NCI-H1092 treated with DMSO at 0.1 percent for 48 hours (cell line): ENCODE measurements around the gene TDRD9.
A peak's percentile ranks its signal among the peaks of the same experiment; 100 is the strongest.
"Not testable (repeated sequence)": the region's sequence is repeated elsewhere in the genome, so short reads cannot be mapped to it uniquely, and the experiment has no call there.

Experiments
- DNase-seq: peaks from one replicate; lab custom pipeline; 2025; lab: John Stamatoyannopoulos, UW

The TDRD9 gene

DNA sequence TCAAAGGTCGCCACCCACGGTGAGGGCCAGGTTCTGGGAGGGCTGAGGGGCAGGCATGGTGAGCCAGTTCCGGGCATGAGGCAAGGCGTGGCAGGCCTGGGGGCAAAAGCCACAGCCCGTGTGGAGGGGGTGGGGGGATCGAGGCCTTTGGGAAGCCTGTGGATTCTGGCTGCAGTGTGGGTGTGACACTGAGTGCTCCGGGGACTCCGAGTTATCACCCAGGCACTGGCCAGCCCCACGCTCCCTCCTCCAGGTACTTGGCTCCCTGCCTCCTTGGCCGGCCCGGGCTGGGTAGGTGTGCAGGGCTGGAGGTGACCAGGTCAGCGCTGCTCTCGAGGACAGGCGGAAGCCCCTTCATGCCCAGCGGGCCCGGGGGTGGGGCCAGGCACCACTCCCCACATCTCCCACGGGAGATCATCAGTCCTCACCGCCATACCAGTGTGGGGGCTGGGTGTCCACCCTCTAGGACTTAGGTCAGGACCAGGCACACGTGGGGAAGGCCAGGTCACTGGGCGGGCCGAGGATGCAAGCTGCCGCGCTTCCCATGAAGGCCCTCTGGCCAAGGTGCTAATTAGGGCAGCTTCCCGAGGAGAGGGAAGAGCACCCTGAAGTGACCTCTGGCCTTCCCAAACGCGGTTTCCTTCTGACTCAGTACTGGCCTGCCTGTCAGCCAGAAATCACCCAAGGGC, 34.1 kb upstream of the TDRD9 start:
- no peak for DNase-seq

- DNase-seq = no peak
These were observed 33.6 kb upstream of the TDRD9 start for GRCh38 chr14:103894723-103895059.

DNA sequence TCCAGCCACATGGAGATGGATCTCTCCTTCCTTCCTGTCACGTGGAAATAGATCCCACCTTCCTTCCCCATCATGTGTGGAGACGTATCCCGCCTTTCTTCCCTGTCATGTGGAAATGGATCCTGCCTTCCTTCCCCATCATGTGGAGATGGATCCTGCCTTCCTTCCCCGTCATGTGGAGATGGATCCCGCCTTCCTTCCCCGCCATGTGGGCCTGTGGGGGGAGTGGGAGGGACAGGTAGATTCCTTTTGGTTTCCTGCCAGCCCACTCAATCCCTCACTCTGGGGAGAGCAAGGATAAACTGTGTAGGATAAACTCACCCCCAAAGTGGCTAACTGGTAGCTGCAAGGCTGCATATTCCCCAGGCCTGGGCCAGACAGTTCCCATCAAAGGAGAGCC, 31.7 kb upstream of the TDRD9 start:
- DNase-seq = no peak

DNA sequence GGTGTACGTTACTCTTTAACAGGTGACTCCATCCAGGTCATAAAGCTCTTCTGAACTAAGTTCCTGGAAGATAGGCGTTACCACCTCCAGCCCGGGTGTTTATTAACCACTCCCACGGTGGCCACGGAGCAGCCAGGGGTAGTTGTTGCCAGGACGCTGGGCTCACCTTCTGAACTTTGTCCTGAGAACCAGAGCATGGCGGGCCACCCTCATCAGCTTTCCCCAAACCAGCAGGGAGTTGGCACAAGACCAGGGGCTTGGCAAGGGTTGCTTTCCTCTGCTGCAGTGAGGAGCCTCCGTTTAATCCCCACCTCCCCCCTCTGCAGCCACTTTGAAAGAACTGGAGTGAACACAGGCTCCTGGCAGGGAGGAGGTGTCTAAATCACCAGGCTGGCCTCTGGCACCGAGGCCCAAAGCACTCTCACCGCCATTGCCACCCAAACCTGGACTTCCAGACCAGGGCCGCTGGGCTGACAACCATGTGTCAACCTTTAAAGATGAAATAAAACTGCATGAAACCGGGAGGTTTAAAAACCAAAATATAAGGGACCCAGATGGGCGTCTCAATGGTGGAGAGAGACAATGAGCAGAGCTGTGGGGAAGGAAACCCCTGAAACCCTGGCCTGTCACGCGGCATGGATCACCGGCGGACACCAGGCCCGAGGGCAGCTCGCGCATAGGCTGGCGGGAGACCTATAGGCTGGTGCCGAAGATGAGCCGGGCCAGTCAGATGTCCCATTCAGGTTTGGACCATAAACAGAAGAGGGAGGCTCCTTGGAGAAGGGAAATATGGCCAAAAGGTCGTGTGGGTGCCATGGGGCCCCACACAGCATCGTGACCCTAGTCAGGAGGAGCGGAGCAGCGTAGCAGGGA, 30.9 kb upstream of the TDRD9 start:
- peak; percentile 45 for DNase-seq

GRCh38 chr14:103898204-103898603, 30.1 kb upstream of the TDRD9 start:
- no peak for DNase-seq

DNA sequence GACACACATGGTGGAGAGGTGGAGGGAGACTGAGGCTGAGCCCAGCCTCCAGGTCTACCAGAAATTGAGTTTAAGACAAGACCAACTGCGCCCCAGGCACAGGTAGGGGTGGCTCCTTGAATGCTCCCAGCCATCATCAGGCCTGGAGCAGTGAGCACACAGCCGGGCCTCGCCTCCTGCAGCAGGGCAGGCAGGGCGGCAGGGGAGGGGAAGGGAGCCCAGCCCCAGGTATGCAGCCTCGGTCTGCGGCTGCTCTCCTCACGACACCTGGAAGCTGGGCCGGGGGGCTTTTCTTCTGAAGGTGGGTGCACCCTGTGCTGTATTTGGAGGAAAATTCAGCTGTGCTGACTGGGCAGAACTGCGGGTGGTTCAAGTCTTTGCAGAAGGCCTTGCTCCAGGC, 29.5 kb upstream of the TDRD9 start:
- no peak for DNase-seq

- DNase-seq = no peak
These were observed 28.9 kb upstream of the TDRD9 start for GRCh38 chr14:103899316-103899715.

- DNase-seq = no peak
These were observed 28.4 kb upstream of the TDRD9 start for GRCh38 chr14:103899833-103900232.

DNA sequence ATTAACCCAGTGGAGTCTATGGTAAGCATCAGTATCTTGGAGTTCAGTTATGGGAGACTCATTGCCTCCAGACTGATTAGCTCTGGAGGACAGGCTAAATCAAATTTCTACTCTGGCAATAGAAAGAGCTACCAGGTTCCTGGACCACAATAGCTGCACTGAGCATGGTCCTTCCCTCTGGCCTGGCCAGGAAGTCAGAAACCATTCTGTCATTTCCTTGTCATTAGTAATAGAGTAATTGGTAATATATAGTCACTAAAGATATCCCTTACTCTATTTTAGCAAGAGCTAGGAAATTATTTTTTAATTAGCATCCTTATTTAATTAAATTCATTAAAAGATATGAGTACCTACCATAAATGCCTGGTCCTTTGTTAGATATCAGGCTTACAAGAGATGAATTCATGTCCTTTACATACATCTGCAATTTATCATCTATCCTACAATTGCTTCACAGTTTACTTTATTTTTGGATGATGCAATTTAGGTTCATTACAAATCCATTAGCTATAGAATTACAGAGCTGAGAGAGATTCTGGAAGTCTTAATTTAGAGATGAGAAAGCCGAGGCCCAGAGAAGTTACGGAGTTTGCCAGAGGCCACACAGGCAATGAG, 23.7 kb upstream of the TDRD9 start:
- DNase-seq = no peak

- no peak for DNase-seq
These were observed 22.3 kb upstream of the TDRD9 start for GRCh38 chr14:103905842-103906456.

GRCh38 chr14:103908580-103908979, 19.7 kb upstream of the TDRD9 start:
- no peak for DNase-seq

DNA sequence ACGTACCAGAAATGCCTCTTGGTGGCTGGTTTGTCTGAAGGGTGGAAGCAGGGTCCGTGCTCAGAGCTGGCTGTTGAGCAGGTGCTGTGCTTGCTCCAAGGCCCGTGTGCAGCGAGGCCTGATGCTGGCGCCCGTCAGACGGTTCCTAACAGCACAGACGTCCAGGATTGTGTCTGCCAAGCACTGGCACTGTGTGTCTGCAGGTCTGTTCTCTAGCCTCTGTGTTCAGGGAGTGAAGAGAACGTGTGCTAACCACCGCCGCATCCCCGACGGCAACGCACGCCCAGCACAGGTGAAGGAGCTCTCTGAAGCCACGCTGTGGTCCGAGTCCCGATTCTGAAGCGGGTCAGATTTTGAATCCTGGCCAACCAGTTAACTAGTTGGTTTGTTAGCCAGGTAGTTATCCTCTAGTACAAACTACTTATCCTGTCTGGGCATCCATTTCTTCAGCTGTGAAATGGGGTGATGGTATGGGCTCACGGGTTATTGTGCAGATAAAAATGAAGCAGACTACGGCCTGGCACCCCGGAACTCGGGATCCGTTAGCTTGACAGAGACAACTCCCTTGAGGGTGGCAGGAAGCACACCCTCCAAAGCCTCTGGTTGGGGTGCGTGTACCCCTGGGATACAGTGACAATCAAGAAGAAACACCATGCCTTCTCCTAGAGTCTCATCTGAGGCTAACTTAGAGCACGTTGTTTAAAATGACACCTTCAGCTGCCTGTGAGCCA, 18.6 kb upstream of the TDRD9 start:
- DNase-seq = no peak

GRCh38 chr14:103910262-103910935, 17.9 kb upstream of the TDRD9 start:
- peak; percentile 64 for DNase-seq

DNA sequence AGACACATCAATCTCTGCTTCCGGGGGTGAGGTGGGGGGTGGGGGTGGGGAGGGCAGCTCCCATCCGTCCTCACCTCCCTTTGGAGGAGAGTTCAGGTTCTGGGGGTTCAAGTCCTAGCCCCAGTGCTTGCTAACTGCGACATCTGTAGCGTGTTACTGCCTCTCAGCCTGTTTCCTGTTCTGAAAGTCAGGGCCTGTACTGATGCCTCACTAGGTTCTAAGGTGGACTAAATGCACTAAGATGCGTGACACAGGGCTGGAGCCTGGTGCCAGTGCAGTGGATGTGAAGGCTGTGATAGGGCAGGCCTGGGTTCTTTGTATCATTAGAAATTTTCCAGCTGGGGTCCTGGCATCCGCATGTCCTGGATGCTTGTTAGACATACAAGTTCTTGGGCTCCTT, 17.3 kb upstream of the TDRD9 start:
- DNase-seq = no peak

GRCh38 chr14:103915616-103916015, 12.6 kb upstream of the TDRD9 start:
- no peak for DNase-seq

- no peak for DNase-seq
These were observed 11.5 kb upstream of the TDRD9 start for GRCh38 chr14:103916636-103917262.

DNA sequence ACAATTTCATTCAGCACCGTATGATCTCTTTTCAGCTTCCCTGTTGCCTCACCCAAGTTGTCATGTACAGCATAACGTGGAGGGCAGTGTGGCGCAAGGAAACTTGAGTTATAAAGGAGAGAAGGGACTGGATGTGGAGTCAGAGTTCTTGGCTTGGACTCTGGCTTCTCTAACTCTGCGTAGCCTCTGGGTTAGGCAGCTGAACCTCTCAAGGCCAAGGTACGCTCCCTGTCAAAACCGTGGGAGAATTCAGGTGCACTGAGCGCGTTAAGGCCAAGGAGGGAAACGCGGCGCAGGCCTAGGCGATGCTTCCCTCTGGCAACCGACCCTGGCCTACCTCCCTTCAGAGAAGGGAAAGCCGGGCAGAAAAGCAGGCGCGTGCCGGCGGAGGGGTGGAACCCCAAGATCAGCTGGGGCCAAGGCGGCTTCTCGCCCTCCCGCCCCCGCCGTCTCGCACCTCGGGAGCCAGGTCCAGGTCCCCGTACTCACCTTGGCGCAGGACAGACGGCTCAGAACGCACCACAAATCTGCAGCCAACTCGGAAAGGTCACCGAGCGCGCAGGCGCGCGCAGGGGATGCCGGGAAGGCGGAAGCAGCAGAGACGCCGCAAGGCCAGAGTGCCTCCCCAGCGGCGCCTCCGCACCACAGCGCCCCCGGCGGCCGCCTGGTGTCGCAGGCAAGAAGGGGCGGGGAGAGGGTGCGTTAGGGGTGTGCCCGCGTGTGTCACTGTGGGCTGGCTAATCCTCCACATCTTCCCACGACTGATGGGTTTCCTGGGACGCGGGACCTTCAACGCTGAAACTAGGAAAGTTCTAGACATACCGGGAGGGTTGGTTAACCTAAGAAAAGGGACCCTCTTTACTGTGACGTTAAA, 7.0 kb upstream of the TDRD9 start:
- DNase-seq = peak; percentile 89

DNA sequence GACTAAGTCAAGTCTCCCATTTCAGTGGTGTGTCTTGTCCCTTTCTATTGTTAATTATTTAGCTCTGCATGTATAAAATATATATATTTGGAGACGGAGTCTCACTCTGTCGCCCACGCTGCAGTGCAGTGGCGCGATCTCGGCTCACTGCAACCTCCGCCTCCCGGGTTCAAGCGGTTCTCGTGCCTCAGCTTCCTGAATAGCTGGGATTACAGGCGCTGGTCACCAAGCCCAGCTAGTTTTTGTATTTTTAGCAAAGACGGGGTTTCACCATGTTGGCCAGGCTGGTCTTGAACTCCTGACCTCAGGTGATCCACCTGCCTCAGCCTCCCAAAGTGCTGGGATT, 6.4 kb upstream of the TDRD9 start:
- not testable (repeated sequence) for DNase-seq

DNA sequence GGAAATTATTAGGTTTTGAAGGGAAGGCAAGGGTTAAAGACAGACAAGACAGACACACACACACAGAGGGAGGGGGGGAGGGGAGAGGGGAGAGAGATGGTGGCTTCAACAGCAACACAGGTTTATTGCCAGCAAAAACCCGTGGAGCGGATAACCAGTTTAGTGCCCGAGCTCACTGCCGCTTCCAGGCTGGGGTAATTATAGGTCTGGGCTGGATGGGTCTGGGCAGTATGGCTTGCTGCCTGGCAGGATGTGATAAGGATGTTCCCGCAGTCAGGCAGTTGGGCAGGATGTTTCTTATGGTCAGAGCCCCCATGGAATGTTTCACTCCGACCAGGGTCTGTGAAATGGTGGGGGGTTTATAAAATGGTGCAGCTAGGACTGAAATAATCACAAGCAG, 4.4 kb upstream of the TDRD9 start:
- DNase-seq = no peak

DNA sequence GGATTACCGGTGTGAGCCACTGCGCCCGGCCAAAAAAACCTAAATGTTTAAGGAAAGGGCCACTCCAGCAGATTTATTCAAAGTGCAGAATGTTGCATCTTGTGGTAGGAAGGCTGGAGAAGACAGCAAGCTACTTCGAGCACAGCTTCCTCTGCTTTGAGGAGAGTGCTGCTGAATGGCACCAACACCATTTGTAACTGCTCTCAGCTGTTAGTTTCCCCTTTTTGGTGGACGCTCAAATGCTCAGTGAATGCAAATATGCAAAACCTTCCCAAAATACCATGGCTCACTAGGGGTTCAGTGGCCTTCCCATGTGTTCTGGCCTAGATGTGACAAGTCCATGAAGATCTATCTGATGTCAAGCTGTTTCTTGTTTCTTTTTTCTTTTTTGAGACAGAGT, 2.9 kb upstream of the TDRD9 start:
- no peak for DNase-seq
